CD4-positive, alpha-beta T cell treated with Interleukin-12 subunit alpha and Interleukin-12 subunit beta, for 1 hour (primary cell): Measurements from ENCODE around the gene NQO2.
"Not testable (repeated sequence)": the region's sequence is repeated elsewhere in the genome, so short reads cannot be mapped to it uniquely, and the experiment has no call there.

Experiments
- DNase-seq: peaks from one replicate; pipeline ENCODE4 v3.0.0-alpha.2; 2020

NQO2 gene

GRCh38 chr6:2970753-2971419 is 28.8 kb upstream of the NQO2 start:
- peak; percentile 60 for DNase-seq

DNA sequence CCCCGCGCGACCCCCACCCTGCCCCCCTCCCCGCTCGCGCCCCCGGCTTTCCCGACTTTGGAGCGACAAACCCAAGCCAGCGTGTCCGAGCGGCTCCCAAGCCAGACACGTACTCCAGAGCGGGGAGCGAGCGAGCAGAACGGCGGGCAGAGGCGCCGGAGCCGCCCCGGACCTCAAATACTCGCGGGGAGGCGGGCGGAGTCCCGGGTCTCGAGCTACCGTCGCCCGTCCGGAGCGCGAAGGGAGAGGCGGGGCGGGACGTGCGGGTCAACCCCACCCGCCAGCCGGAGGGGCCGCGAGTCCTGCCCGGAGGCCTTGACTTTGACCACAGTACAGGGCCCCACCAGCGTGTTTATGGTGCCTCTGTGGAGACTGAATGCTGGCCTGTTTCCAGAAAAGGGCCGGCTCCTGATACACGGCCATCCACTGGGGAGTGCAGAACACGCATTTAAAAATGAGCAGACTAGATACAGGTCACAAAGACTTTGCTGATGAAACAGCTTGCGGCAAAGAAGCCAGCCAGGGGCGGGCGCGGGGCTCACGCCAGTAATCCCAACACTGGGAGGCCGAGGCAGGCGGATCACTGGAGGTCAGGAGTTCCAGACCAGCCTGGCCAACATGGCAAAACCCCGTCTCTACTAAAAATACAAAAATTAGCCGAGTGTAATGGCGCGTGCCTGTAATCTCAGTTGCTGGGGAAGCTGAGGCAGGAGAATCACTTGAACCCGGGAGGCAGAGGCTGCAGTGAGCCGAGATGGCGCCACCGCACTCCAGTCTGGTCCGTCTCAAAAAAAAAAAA is 28.1 kb upstream of the NQO2 start, which contains the start of gene SERPINB6:
TSS of gene SERPINB6 (minus strand) at position 148 of the 799 bp plus-strand sequence. CDS start 12,235 bp downstream, outside the sequence.
- peak; percentile 52 for DNase-seq

GRCh38 chr6:2972219-2972487 is 27.5 kb upstream of the NQO2 start:
- DNase-seq: not testable (repeated sequence)

DNA sequence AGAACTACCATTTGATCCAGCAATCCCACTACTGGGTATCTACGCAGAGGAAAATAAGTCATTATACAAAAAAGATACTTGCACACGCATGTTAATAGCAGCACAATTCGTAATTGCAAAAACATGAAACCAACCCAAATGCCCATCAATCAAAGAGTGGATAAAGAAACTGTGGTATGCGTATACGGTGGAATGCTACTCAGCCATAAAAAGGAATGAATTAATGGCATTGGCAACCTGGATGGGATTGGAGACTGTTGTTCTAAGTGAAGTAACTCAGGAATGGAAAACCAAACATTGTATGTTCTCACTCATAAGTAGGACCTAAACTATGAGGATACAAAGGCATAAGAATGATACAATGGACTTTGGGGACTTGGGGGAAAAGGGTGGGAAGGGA is 27.0 kb upstream of the NQO2 start:
- not testable (repeated sequence) for DNase-seq

DNA sequence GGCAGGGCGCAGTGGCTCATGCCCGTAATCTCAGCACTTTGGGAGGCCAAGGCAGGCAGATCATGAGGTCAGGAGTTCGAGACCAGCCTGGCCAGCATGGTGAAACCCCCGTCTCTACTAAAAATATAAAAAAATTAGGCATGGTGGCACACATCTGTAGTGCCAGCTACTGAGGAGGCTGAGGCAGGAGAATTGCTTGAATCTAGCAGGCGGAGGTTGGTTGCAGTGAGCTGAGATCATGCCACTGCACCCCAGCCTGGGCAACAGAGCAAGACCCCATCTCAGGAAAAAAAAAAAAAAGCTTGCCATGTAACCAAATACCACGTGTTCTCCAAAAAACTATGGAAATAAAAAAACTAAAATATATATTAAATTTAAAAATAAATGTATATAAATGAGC is 26.5 kb upstream of the NQO2 start:
- not testable (repeated sequence) for DNase-seq

GRCh38 chr6:2973676-2974075 is 26.0 kb upstream of the NQO2 start:
- DNase-seq: peak; percentile 45

DNA sequence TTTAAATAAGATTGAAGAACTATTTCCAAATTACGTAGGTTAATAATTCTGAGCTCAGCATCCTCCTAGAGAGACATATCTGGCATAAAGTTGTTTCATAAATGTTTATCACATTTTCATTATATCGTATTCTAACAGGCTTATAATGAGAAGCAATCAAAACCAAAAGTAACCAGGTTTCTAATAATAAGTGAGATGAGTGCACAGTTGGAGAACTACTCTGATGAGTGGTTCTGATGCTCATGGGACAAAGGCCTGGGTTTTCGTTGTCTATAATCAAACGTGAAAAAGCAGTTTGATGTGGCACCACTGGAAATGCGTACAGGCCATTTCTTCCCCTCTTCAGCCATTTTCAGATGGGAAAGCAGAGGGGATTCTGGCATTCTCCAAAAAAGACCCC is 23.6 kb upstream of the NQO2 start:
- DNase-seq: no peak

GRCh38 chr6:2976571-2977085 is 23.1 kb upstream of the NQO2 start:
- no peak for DNase-seq

DNA sequence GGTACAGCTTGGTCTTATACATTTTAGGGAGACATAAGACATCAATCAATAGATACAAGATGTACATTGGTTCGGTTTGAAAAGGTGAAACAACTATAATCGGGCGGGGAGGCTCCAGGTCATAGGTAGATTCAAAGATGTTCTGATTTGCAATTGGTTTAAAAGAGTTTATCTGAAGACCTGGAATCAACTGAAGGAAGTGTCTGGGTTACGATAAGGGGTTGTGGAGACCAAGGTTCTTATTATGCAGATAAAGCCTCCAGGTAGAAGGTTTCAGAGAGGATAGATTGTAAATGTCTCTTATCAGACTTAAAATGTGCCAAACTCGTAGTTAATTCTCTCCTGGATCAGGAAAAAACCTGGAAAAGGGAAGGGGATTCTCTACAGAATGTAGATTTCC is 22.4 kb upstream of the NQO2 start:
- DNase-seq: no peak

DNA sequence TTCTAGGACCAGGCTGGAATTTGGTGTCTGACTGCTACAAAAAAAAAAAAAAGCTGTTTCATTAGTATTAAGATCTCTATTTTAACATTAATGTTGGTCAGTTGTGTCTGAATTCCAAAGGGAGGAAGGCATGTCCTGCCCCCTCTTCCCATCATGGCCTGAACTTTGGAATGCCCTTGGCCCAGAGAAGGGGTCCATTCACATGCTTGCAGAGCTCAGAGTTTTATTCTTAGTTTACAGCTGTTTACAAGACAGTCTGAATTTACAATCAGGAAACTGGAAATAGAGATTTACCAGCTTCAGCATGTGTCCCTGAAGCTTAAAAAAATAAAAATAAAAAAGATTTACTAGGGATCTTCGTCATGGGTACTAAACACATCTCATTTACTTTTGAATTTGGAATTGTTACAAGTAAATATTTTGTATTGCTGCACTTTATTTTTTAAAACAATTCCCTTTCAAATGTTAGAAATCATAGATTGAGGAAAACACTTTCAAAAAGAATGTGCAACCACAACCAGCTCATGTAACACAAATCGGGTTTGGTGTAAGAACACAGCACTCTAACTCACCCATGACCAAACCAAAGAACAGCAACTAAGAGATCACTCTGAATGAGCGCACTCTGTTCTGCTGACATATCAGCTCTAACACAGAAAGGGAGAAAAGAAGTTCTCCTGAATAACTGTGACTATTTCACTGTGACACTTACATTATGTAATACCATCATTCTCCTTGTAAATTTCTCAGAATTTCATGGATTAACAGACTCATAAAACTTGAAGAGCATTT is 21.7 kb upstream of the NQO2 start:
- DNase-seq: no peak

DNA sequence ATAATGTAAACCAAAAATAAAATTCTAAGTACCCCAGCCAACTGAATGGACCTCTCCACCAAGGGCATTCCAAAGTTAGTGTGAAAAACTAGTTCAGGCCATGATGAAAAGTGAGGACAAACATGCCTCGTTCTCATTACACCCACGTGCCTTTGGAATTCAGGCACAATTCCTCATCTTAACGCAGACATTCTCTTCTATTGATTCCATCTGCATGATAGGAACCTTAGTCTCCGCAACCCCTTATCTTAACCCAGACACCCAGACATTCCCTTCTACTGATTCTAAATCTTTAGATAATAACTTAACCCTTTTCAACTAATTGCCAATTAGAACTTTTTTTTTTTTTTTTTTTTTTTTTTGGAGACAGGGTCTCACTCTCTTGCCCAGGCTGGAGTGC is 20.8 kb upstream of the NQO2 start:
- no peak for DNase-seq

GRCh38 chr6:2979819-2980464 is 19.8 kb upstream of the NQO2 start:
- DNase-seq: no peak

- DNase-seq: no peak
Observed at GRCh38 chr6:2980465-2980855, 19.2 kb upstream of the NQO2 start.

GRCh38 chr6:2982426-2983117 is 17.1 kb upstream of the NQO2 start:
- DNase-seq: no peak

DNA sequence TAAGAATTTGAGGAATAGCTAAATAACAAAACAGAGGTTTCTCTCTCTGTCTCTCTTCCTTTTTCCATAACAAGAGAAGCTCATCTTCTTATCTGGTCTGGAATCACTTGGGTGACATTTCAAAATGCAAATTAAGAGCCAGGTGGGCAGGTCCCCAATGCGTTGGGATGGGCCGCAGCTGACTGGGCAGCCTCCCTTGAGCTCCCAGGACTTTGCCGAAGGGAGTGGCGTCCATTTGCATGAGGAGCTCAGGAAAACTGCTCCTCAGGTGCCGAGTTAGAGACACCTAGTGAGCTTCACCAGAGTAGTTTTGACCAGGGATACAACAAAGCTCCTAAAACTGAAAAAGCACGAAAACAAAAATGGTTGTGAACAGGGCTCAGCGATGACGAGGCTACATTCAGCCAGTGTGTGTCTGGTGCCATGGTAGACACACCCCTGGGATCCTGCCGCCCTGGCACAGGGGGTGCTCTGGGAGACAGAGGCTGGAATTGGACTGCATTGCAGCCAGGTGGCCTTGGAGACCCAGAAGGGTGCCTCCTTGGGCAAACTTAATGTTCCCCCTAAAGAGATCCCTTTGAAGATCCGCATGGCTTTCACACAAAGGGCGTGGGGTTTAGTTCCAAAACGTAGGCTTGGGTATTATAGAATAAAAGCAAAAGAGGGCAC is 14.8 kb upstream of the NQO2 start:
- no peak for DNase-seq

- DNase-seq: no peak
Observed at GRCh38 chr6:2986722-2987221, 12.9 kb upstream of the NQO2 start.

DNA sequence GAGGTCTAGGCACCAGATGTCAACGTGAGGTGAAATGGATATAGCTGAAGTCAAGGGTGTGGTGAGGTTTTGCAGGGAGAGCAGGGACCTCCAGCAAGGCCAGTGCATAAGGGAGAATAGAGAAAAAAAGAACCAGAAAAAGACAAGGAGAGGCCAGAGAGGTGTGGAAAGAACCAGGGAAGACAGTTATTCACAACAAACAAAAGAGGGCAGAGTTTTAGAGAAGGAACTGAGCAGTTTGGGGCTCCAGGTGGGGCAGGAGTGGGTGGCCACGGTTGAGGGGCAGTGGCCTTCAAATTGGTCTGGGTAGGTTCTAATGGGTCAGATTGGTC is 11.6 kb upstream of the NQO2 start:
- no peak for DNase-seq

- peak; percentile 84 for DNase-seq
Observed at GRCh38 chr6:2988426-2989331, 11.0 kb upstream of the NQO2 start.

- peak; percentile 92 for DNase-seq
Observed at GRCh38 chr6:2989332-2990247, 10.1 kb upstream of the NQO2 start.
